ENCODE results near the gene ZNF277.
"Not testable (repeated sequence)": the region's sequence is repeated elsewhere in the genome, so short reads cannot be mapped to it uniquely, and the experiment has no call there.

The ZNF277 gene

DNA sequence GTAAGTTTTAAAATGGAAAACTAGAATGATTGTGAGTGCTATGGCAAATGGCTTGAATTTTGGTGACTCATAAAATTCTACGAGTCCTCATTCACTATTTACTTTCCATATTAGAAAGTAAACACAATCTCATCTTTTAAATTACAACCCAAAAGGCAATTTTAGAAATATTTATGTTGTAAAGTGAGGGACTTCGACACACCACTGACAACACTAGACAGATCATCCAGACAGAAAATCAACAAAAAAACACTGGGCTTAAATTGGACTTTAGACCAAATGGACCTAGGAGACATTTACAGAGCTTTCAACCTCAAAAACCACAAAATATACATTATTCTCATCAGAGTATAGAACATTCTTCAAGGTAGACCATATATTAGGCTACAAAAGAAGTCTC, 30.1 kb downstream of the ZNF277 start:
- H3K9me3 ChIP-seq (ENCODE audit: low read length): no peaks in the 10 kb centered on the region
- H3K4me3 ChIP-seq (ENCODE audit: low read depth in 1 of 2, low read length in 2 of 2): no peak overlapping the region
- H3K4me1 ChIP-seq (ENCODE audit: insufficient read depth, low read length): peaks cover 9% of the 10 kb centered on the region
- no peaks in the 10 kb centered on the region for H3K36me3 ChIP-seq (ENCODE audit: insufficient read depth, low read length)
- H3K27ac ChIP-seq (ENCODE audit: low read depth, low read length): no peak overlapping the region
- no peak overlapping the region for H3K9ac ChIP-seq (ENCODE audit: low read length)
- no peaks in the 10 kb centered on the region for H3K27me3 ChIP-seq (ENCODE audit: control insufficient read depth in 1 of 2, insufficient read depth in 2 of 2, low read length in 2 of 2)

DNA sequence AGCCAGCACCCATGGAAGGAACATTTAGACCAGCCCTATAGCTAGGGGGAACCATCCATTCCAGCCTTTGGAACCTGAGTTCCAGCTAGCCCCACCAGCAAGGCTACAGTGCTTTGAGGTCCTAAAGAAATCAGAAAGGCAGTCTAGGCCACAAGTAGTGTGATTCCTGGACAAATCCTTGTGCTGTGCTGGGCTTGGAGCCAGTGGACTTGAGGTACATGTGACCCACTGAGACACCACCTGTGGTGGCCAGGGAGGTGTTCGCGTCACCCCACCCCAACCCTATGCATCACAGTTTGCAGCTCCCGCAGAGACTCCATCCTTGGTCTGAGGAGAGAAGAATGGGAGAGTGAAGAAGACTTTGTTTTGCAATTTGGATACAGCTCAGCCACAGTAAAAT, 31.8 kb downstream of the ZNF277 start:
- Histone ChIP-seq H3K27me3 (ENCODE audit: control insufficient read depth in 1 of 2, insufficient read depth in 2 of 2, low read length in 2 of 2) (no peaks in the 10 kb centered on the region), H3K27ac (ENCODE audit: low read depth, low read length) (no peak overlapping the region), H3K9ac (ENCODE audit: low read length) (no peak overlapping the region), H3K4me1 (ENCODE audit: insufficient read depth, low read length) (peaks cover 3% of the 10 kb centered on the region), H3K4me3 (ENCODE audit: low read depth in 1 of 2, low read length in 2 of 2) (no peak overlapping the region), H3K36me3 (ENCODE audit: insufficient read depth, low read length) (no peaks in the 10 kb centered on the region), H3K9me3 (ENCODE audit: low read length) (no peaks in the 10 kb centered on the region)

DNA sequence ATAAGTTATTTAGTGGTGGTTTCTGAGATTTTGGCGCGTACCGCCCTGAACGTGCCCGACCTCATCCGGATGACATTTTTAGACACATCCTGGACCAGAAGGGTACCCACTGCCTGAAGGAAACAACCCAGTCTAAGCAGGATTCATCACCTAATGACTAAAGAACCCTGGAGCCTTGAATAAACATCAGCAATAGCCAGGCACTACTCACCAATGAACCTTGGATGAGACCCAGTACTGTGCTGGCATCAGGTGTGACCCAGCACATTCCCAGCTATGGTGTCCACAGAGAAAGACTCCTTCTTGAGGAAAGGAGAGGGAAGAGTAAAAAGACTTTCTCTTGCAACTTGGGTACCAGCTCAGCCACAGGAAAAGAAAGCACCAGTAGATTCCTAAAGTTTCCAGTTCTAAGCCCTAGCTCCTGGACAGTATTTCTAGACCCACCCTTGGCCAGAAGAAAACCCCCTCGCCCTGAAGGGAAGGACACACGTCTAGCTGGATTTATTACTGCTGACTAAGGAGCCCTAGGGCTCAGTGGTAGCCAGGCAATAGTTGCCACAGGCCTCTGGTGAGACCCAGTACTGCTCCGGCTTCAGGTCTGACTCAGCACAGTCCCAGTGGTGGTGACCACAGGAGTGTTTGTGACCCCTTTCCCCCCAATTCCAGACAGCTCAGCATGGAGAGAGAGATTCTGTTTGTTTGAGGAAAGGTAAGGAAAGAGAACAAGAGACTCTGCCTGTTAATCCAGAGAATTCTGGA, 32.5 kb downstream of the ZNF277 start:
- no peaks in the 10 kb centered on the region for H3K36me3 ChIP-seq (ENCODE audit: insufficient read depth, low read length)
- H3K9ac ChIP-seq (ENCODE audit: low read length): no peak overlapping the region
- no peak overlapping the region for H3K4me3 ChIP-seq (ENCODE audit: low read depth in 1 of 2, low read length in 2 of 2)
- H3K4me1 ChIP-seq (ENCODE audit: insufficient read depth, low read length): no peaks in the 10 kb centered on the region
- no peaks in the 10 kb centered on the region for H3K27me3 ChIP-seq (ENCODE audit: control insufficient read depth in 1 of 2, insufficient read depth in 2 of 2, low read length in 2 of 2)
- no peaks in the 10 kb centered on the region for H3K9me3 ChIP-seq (ENCODE audit: low read length)
- no peak overlapping the region for H3K27ac ChIP-seq (ENCODE audit: low read depth, low read length)

DNA sequence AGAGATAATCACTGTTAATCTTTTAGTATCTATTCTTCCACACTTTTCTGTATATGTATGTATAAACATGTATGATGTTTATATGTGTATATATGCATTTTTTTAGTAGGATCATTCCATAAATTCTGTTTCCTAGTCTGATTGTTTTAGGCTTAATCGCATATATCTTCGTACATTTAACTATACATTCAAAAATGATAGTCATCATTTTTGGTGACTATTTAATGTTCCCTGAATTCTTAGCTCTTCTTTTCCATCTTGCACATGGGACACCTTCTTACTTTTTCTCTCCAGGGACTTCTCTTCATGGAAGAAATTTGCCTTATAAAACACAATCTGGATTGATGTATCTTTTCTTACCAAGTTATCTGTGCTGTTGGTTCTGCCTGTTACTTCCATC, 42.1 kb downstream of the ZNF277 start:
- Histone ChIP-seq H3K9me3 (ENCODE audit: low read length) (no peaks in the 10 kb centered on the region), H3K27ac (ENCODE audit: low read depth, low read length) (no peak overlapping the region), H3K9ac (ENCODE audit: low read length) (no peak overlapping the region), H3K27me3 (ENCODE audit: control insufficient read depth in 1 of 2, insufficient read depth in 2 of 2, low read length in 2 of 2) (no peaks in the 10 kb centered on the region), H3K36me3 (ENCODE audit: insufficient read depth, low read length) (no peaks in the 10 kb centered on the region), H3K4me3 (ENCODE audit: low read depth in 1 of 2, low read length in 2 of 2) (no peak overlapping the region), H3K4me1 (ENCODE audit: insufficient read depth, low read length) (no peaks in the 10 kb centered on the region)

DNA sequence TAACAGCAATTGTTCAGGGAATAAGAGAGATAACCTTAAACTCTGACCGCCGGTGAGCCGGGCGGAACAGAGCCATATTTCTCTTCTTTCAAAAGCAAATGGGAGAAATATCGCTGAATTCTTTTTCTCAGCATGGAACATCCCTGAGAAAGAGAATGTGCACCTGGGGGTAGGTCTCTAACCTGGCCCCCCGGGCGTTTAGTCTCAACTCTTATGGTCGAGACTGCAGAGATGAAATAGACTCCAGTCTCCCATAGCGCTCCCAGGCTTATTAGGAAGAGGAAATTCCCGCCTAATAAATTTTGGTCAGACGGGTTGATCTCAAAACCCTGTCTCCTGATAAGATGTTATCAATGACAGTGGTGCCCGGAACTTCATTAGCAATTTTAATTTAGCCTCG, 43.5 kb downstream of the ZNF277 start:
- H3K9me3 ChIP-seq (ENCODE audit: low read length); H3K9ac ChIP-seq (ENCODE audit: low read length); H3K36me3 ChIP-seq (ENCODE audit: insufficient read depth, low read length); H3K27me3 ChIP-seq (ENCODE audit: control insufficient read depth in 1 of 2, insufficient read depth in 2 of 2, low read length in 2 of 2); H3K4me1 ChIP-seq (ENCODE audit: insufficient read depth, low read length); H3K4me3 ChIP-seq (ENCODE audit: low read depth in 1 of 2, low read length in 2 of 2); H3K27ac ChIP-seq (ENCODE audit: low read depth, low read length): not testable (repeated sequence)

DNA sequence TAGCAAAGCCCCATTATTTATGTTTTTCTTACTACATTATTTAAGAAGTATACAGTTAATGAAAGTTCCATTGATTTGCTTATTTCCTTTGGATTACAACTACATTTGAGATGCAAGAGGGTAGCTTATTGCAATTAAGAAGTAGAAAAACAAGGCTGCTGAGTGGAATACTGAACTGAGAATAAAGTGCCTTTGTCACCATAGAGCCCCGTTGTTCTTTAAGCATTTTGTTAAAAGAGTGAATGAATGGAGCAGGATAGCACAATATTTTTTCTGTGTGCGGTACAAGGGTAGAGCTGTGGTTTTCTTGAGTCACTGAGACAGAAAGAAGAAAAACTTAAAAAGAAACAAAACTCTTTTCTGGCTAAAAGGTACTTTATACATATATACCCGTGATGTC, 45.6 kb downstream of the ZNF277 start:
- Histone ChIP-seq H3K27me3 (ENCODE audit: control insufficient read depth in 1 of 2, insufficient read depth in 2 of 2, low read length in 2 of 2) (no peaks in the 10 kb centered on the region), H3K4me1 (ENCODE audit: insufficient read depth, low read length) (no peaks in the 10 kb centered on the region), H3K4me3 (ENCODE audit: low read depth in 1 of 2, low read length in 2 of 2) (no peak overlapping the region), H3K27ac (ENCODE audit: low read depth, low read length) (no peak overlapping the region), H3K9me3 (ENCODE audit: low read length) (no peaks in the 10 kb centered on the region), H3K36me3 (ENCODE audit: insufficient read depth, low read length) (no peaks in the 10 kb centered on the region), H3K9ac (ENCODE audit: low read length) (no peak overlapping the region)

DNA sequence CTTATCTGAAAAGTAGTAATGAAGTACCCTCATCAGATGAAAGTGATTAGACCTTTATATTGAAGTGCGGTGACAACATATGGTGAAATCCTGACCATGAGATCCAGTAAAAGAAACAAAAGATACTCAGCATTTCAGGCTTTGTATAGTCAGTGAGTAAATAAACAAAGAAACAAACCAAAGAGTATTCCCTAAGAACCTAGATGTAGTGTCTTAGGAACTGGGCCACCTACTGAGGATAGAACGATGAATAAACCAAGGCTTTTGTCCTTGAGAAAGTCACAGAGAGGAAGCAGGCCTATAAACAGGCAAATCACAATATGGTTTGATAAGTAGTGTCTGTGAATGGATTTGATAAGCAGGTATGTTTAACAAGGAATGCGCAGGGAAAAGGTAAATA, 46.2 kb downstream of the ZNF277 start:
- Histone ChIP-seq H3K27ac (ENCODE audit: low read depth, low read length) (no peak overlapping the region), H3K4me3 (ENCODE audit: low read depth in 1 of 2, low read length in 2 of 2) (no peak overlapping the region), H3K27me3 (ENCODE audit: control insufficient read depth in 1 of 2, insufficient read depth in 2 of 2, low read length in 2 of 2) (no peaks in the 10 kb centered on the region), H3K9ac (ENCODE audit: low read length) (no peak overlapping the region), H3K4me1 (ENCODE audit: insufficient read depth, low read length) (no peaks in the 10 kb centered on the region), H3K36me3 (ENCODE audit: insufficient read depth, low read length) (no peaks in the 10 kb centered on the region), H3K9me3 (ENCODE audit: low read length) (no peaks in the 10 kb centered on the region)

DNA sequence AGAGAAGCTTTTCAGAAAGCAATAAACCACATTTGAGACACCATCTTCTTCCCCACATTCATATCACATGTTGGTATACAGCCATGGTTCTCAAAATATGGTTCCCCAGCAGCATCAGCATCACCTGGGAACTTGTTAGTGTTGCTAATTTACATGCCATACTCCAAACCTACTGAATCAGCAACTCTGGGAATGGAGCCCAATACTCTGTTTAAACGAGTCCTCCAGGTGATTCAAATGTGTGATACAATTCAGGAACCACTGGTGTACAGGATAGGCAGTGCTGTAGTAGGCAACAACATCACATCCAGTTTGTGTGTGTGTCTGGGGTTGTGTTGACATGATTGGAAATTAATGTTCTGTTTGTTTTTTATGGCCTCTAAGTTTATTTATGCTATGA, 47.7 kb downstream of the ZNF277 start:
- H3K27ac ChIP-seq (ENCODE audit: low read depth, low read length): no peak overlapping the region
- no peaks in the 10 kb centered on the region for H3K27me3 ChIP-seq (ENCODE audit: control insufficient read depth in 1 of 2, insufficient read depth in 2 of 2, low read length in 2 of 2)
- H3K4me1 ChIP-seq (ENCODE audit: insufficient read depth, low read length): no peaks in the 10 kb centered on the region
- no peaks in the 10 kb centered on the region for H3K36me3 ChIP-seq (ENCODE audit: insufficient read depth, low read length)
- no peak overlapping the region for H3K4me3 ChIP-seq (ENCODE audit: low read depth in 1 of 2, low read length in 2 of 2)
- no peaks in the 10 kb centered on the region for H3K9me3 ChIP-seq (ENCODE audit: low read length)
- H3K9ac ChIP-seq (ENCODE audit: low read length): no peak overlapping the region

DNA sequence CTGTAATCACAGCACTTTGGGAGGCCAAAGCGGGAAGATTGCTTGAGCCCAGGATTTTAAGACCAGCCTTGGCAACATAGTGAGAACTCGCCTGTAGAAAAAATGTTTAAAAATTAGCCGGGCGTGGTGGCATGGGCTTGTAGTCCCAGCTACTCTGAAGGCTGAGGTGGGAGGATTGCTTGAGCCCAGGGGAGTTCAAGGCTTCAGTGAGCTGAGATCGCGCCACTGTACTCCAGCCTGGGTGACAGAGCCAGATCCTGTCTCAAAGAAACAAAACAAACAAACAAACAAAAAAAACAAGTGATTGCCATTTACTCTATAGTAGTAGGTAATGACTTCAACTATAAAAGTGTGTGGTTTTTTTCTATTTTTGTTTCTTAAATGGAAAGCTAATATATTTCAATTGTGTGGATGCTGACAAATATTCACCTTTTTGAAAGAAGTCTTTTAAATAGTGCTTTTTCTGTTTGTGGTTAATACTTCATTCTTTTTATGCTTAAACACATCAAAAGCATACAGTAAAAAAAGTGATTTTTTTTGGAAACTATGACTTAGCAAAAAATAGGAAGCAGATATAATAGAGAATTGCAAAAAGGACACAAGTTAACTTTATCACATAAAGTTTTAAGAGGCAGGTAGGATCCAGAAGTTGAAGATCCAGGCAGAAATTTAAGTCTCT, 48.4 kb downstream of the ZNF277 start:
- H3K4me1 ChIP-seq (ENCODE audit: insufficient read depth, low read length): no peaks in the 10 kb centered on the region
- no peaks in the 10 kb centered on the region for H3K36me3 ChIP-seq (ENCODE audit: insufficient read depth, low read length)
- no peak overlapping the region for H3K4me3 ChIP-seq (ENCODE audit: low read depth in 1 of 2, low read length in 2 of 2)
- H3K9ac ChIP-seq (ENCODE audit: low read length): no peak overlapping the region
- H3K27me3 ChIP-seq (ENCODE audit: control insufficient read depth in 1 of 2, insufficient read depth in 2 of 2, low read length in 2 of 2): no peaks in the 10 kb centered on the region
- H3K27ac ChIP-seq (ENCODE audit: low read depth, low read length): no peak overlapping the region
- H3K9me3 ChIP-seq (ENCODE audit: low read length): no peaks in the 10 kb centered on the region

DNA sequence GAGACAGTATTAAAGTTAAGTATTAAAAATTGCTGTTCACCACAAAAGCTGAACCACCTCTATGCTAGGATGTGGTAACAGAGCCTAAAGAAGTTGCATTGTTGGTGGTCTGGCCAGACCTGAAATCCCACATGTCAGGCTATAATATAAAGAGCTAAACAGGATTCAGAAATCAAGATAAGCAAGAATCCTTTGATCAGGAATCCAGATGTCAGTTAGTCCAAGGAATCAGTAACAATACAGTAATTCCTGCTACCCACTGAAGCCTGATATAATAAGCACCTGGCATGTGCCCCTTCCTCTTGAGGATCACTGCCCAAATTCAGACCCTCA, 48.9 kb downstream of the ZNF277 start:
- no peaks in the 10 kb centered on the region for H3K9me3 ChIP-seq (ENCODE audit: low read length)
- H3K27ac ChIP-seq (ENCODE audit: low read depth, low read length): no peak overlapping the region
- H3K27me3 ChIP-seq (ENCODE audit: control insufficient read depth in 1 of 2, insufficient read depth in 2 of 2, low read length in 2 of 2): no peaks in the 10 kb centered on the region
- no peaks in the 10 kb centered on the region for H3K4me1 ChIP-seq (ENCODE audit: insufficient read depth, low read length)
- no peaks in the 10 kb centered on the region for H3K36me3 ChIP-seq (ENCODE audit: insufficient read depth, low read length)
- no peak overlapping the region for H3K9ac ChIP-seq (ENCODE audit: low read length)
- H3K4me3 ChIP-seq (ENCODE audit: low read depth in 1 of 2, low read length in 2 of 2): no peak overlapping the region

DNA sequence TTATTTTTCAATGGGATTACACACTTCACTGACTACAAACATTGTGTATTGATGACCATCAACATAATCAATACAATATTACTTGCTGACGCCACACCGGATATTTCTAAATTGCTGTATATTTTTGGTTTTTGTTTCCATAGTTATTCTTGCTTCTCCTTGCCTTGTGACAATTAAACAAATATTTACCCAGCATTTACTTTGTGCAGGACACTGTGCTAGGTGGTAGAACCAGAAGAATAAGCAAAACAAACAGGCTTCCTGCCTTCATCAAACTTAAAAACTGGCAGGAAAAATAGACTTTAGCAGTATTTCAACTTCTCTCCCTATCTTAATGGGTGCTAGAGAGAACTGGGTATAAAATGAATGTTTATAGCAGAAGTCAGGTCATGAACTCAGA, 50.6 kb downstream of the ZNF277 start:
- H3K9ac ChIP-seq (ENCODE audit: low read length): no peak overlapping the region
- no peak overlapping the region for H3K4me3 ChIP-seq (ENCODE audit: low read depth in 1 of 2, low read length in 2 of 2)
- no peaks in the 10 kb centered on the region for H3K4me1 ChIP-seq (ENCODE audit: insufficient read depth, low read length)
- H3K9me3 ChIP-seq (ENCODE audit: low read length): no peaks in the 10 kb centered on the region
- no peaks in the 10 kb centered on the region for H3K36me3 ChIP-seq (ENCODE audit: insufficient read depth, low read length)
- no peaks in the 10 kb centered on the region for H3K27me3 ChIP-seq (ENCODE audit: control insufficient read depth in 1 of 2, insufficient read depth in 2 of 2, low read length in 2 of 2)
- H3K27ac ChIP-seq (ENCODE audit: low read depth, low read length): no peak overlapping the region

DNA sequence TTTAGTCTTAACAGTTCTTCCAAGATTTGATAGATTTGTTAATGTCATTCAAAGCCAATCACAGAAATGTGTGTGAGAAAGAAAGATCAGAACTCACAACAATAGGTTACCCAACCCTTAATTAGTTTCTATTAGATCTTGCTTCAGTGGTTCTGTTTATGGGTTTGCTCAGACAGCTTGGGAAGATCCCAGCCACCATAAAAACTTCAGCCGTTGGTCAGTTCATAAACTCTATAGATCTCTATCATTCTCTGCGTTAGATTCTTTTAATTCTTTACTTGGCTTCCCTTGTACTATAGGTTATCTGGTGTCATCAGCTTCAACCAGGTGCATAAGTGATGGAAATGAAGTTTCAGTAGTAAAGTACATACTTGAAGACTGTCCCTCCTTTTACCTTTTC, 54.4 kb downstream of the ZNF277 start:
- H3K27ac ChIP-seq (ENCODE audit: low read depth, low read length): no peak overlapping the region
- H3K9ac ChIP-seq (ENCODE audit: low read length): no peak overlapping the region
- peaks cover 13% of the 10 kb centered on the region for H3K4me1 ChIP-seq (ENCODE audit: insufficient read depth, low read length)
- no peaks in the 10 kb centered on the region for H3K27me3 ChIP-seq (ENCODE audit: control insufficient read depth in 1 of 2, insufficient read depth in 2 of 2, low read length in 2 of 2)
- H3K9me3 ChIP-seq (ENCODE audit: low read length): no peaks in the 10 kb centered on the region
- no peaks in the 10 kb centered on the region for H3K36me3 ChIP-seq (ENCODE audit: insufficient read depth, low read length)
- H3K4me3 ChIP-seq (ENCODE audit: low read depth in 1 of 2, low read length in 2 of 2): no peak overlapping the region

Data from muscle layer of colon (tissue), 2 donors.